VCaP (cell line): ENCODE results near the gene FKBP1B.

Experiments used
- H3K27ac ChIP-seq: fragments of 450-650 bp; 2 replicates; pipeline ENCODE4 v1.5.1; 2017
- TF ChIP-seq, protein P1 (sequence below): fragments of 450-650 bp; conservative IDR thresholded peaks from 2 replicates; pipeline ENCODE4 v1.5.1; 2017; ENCODE audit warnings: mild to moderate bottlenecking, moderate library complexity

Gene FKBP1B

GRCh38 chr2:24054366-24055010 lies 4.9 kb downstream of the FKBP1B start:
- no peak overlapping the region for H3K27ac ChIP-seq
- TF ChIP-seq, protein P1, sequence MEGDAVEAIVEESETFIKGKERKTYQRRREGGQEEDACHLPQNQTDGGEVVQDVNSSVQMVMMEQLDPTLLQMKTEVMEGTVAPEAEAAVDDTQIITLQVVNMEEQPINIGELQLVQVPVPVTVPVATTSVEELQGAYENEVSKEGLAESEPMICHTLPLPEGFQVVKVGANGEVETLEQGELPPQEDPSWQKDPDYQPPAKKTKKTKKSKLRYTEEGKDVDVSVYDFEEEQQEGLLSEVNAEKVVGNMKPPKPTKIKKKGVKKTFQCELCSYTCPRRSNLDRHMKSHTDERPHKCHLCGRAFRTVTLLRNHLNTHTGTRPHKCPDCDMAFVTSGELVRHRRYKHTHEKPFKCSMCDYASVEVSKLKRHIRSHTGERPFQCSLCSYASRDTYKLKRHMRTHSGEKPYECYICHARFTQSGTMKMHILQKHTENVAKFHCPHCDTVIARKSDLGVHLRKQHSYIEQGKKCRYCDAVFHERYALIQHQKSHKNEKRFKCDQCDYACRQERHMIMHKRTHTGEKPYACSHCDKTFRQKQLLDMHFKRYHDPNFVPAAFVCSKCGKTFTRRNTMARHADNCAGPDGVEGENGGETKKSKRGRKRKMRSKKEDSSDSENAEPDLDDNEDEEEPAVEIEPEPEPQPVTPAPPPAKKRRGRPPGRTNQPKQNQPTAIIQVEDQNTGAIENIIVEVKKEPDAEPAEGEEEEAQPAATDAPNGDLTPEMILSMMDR, result no peak

- TF ChIP-seq, protein P1, result no peak
- no peak overlapping the region for H3K27ac ChIP-seq
Observed at GRCh38 chr2:24055750-24056149, 6.2 kb downstream of the FKBP1B start.

GRCh38 chr2:24058564-24059271 lies 9.2 kb downstream of the FKBP1B start:
- H3K27ac ChIP-seq, result no peak overlapping the region
- TF ChIP-seq, protein P1, result no peak

DNA sequence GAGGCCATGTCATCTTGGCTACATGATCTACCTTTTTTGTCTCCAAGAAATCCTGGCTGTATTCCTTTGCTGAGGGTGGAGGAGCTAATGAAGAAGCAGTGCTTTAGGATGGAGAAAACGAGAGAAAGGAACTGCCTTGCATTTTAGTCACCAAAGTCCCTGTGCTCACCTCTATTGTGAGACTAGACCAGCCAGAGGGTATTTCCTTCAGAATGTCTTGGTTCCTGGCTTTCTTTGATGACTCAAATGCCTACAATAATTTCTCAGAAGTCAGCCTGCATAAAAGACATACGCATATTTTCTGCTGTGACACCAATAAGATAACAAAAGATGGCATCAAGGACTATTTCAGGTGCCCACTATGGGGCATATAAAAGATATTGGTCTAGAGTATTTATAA lies 15.8 kb downstream of the FKBP1B start:
- TF ChIP-seq, protein P1, result no peak
- no peak overlapping the region for H3K27ac ChIP-seq

- no peak overlapping the region for H3K27ac ChIP-seq
- TF ChIP-seq, protein P1, result no peak
Observed at GRCh38 chr2:24072259-24072658, 22.7 kb downstream of the FKBP1B start.

GRCh38 chr2:24073816-24074215 lies 24.3 kb downstream of the FKBP1B start:
- TF ChIP-seq, protein P1, result no peak
- H3K27ac ChIP-seq, result no peak overlapping the region

GRCh38 chr2:24075259-24075658 lies 25.7 kb downstream of the FKBP1B start:
- H3K27ac ChIP-seq, result peak overlapping the region; percentile 88
- TF ChIP-seq, protein P1, result no peak
